Measurements from ENCODE around the gene CCDC157.
A peak's percentile ranks its signal among the peaks of the same experiment; 100 is the strongest.

DNA sequence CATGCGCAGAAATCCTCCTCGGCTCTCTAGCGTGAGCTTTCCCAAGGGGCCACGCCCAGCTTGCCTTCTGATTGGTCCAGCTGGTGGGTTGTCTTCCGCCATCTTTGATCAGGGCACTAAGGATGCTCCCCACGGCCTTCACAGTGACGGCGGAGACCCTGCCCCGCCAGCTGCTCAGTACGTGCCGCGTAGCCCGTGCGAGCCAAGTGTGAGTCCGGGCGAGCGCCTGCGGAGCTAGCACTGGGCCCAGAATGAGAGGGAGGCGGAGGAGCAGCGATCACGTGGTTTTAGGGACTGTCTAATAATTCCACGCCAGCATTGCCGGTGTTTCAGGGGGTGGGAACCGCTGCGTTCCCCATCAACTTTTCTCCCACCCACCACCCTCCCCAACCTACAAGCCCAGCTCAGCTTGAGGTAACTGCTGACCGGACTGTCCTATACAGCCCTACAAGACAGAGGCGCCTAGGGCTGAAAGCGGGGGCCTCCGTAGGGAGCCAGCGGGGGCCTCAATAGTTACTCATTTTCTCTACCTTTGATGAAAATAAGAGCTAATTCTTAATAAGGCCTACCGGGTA is 67.2 kb downstream of the CCDC157 start:
- TF ChIP-seq POLR2AphosphoS5 (IDR thresholded peaks at IDR 0.05; ENCODE audit: low read depth, low read length) (0 out of 2 replicates have a peak, but pooled peaks have one; percentile 44), POLR2A (IDR thresholded peaks at IDR 0.05; ENCODE audit: low read depth, low read length) (peak; percentile 30; the same call in 1 of the 2 replicates)
